ENCODE data around the gene CILP2.

DNA sequence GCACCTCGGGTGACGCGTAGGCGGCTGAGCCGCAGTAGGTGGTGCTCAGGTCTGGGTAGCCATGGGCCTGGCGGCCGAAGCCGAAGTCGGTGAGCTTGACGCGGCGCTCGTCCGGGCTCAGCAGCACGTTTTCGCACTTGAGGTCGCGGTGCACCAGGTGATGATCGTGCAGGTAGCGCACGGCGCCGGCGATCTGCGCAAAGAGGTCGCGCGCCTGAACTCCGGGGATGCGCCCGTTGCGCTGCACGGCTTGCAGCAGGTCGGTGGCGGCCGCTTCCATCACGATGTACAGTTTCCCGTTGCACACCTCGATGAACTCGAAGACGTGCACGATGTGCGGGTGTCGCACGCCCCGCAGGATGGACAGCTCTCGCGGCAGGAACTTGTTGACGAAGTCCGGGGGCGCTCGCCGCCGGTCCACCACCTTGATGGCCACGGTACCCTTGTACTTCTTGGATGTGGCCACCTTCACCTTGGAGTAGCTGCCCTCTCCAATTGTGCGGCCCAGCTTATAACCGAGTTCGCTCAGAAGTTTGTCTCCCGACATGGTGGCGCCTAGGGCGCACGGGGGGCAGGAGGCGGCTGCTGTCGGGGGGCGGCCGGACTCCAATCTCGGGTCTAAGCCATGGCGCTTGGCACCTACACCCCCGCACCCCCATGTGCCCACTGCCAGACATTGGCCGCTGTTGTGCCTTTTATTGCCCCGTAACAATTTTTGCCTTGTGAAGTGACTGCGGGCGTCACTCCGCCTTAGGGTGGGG is 23.0 kb upstream of the CILP2 start, which contains the start of gene TSSK6:
- TF ChIP-seq, protein P1, sequence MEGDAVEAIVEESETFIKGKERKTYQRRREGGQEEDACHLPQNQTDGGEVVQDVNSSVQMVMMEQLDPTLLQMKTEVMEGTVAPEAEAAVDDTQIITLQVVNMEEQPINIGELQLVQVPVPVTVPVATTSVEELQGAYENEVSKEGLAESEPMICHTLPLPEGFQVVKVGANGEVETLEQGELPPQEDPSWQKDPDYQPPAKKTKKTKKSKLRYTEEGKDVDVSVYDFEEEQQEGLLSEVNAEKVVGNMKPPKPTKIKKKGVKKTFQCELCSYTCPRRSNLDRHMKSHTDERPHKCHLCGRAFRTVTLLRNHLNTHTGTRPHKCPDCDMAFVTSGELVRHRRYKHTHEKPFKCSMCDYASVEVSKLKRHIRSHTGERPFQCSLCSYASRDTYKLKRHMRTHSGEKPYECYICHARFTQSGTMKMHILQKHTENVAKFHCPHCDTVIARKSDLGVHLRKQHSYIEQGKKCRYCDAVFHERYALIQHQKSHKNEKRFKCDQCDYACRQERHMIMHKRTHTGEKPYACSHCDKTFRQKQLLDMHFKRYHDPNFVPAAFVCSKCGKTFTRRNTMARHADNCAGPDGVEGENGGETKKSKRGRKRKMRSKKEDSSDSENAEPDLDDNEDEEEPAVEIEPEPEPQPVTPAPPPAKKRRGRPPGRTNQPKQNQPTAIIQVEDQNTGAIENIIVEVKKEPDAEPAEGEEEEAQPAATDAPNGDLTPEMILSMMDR (IDR thresholded peaks at IDR 0.05; ENCODE audit: borderline replicate concordance, extremely low read depth, low read length, poor library complexity, severe bottlenecking): no peak
- no peak for TF ChIP-seq EZH2 (IDR thresholded peaks at IDR 0.05; ENCODE audit: borderline replicate concordance, low read depth, low read length, severe bottlenecking)

Data from DND-41 (cell line).